ENCODE measurements around the gene MEIKIN.

DNA sequence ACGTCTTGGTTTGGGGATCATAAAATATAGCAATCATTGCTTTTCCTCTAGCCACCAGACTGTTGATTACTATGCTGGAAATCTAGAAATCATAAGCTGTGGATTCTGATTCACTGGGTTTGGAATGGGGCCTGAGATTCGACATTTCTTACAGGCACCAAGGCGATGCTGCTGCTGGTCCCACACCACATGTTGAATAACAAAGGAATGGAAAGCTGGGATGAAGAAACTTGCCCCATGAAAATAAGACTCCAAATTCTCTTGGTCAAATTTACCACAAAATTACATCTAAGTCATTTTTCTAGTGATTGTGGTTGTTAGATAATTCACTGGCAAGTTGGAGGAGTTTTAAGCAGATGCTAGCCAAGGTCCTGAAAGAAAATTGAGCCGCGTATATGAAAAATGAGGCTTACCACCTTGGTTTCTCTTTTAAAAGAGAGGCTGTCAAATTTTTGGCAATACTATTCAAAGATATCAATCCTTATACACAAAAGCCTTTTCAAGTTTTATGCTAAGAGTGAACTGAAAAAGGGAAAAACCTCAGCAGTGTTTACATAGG lies 23.0 kb upstream of the MEIKIN start:
- TF ChIP-seq, protein P1, sequence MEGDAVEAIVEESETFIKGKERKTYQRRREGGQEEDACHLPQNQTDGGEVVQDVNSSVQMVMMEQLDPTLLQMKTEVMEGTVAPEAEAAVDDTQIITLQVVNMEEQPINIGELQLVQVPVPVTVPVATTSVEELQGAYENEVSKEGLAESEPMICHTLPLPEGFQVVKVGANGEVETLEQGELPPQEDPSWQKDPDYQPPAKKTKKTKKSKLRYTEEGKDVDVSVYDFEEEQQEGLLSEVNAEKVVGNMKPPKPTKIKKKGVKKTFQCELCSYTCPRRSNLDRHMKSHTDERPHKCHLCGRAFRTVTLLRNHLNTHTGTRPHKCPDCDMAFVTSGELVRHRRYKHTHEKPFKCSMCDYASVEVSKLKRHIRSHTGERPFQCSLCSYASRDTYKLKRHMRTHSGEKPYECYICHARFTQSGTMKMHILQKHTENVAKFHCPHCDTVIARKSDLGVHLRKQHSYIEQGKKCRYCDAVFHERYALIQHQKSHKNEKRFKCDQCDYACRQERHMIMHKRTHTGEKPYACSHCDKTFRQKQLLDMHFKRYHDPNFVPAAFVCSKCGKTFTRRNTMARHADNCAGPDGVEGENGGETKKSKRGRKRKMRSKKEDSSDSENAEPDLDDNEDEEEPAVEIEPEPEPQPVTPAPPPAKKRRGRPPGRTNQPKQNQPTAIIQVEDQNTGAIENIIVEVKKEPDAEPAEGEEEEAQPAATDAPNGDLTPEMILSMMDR (IDR thresholded peaks at IDR 0.05): no peak
- TF ChIP-seq POLR2AphosphoS5 (IDR thresholded peaks at IDR 0.05): no peak

Measured in esophagus muscularis mucosa (tissue), 3 donors.